Loucy (cell line): ENCODE results near the gene FRS2.
"Not testable (repeated sequence)": the region's sequence is repeated elsewhere in the genome, so short reads cannot be mapped to it uniquely, and the experiment has no call there.

ENCODE experiments used
- H2AFZ ChIP-seq: fragments of 200-600 bp; sonication (generic); 2 replicates; pipeline ENCODE4 v1.6.0; 2016; ENCODE audit warnings: antibody characterized with exemption, mild to moderate bottlenecking, low read length, moderate library complexity
- H3F3A ChIP-seq: fragments of 200-600 bp; 2 replicates; pipeline ENCODE4 v1.6.0; 2016; ENCODE audit warnings: antibody characterized with exemption, low read depth, mild to moderate bottlenecking
- H3K27me3 ChIP-seq: fragments of 200-600 bp; sonication (generic); 2 replicates; pipeline ENCODE4 v1.6.1; 2014; ENCODE audit warnings: low read length, mild to moderate bottlenecking; ENCODE audit not compliant: insufficient read depth, poor library complexity, severe bottlenecking
- H3K36me3 ChIP-seq: fragments of 200-600 bp; sonication (generic); 2 replicates; pipeline ENCODE4 v1.6.1; 2016; ENCODE audit warnings: low read length; ENCODE audit not compliant: insufficient read depth
- H3K4me1 ChIP-seq: fragments of 200-600 bp; sonication (generic); 2 replicates; pipeline ENCODE4 v1.5.1; 2014; ENCODE audit warnings: low read length, mild to moderate bottlenecking; ENCODE audit not compliant: insufficient read depth, poor library complexity, severe bottlenecking
- H3K4me2 ChIP-seq: fragments of 200-600 bp; sonication (generic); 2 replicates; pipeline ENCODE4 v1.6.0; 2014; ENCODE audit warnings: antibody characterized with exemption, low read length, low read depth, mild to moderate bottlenecking; ENCODE audit not compliant: poor library complexity, severe bottlenecking
- H3K4me3 ChIP-seq: fragments of 200-600 bp; sonication (generic); 2 replicates; pipeline ENCODE4 v1.5.1; 2014; ENCODE audit warnings: low read length, mild to moderate bottlenecking, mixed read lengths; ENCODE audit not compliant: poor library complexity, severe bottlenecking
- H3K79me2 ChIP-seq: fragments of 200-600 bp; sonication (generic); 2 replicates; pipeline ENCODE4 v1.6.1; 2014; ENCODE audit warnings: low read length; ENCODE audit not compliant: insufficient read depth
- H3K9ac ChIP-seq: fragments of 200-600 bp; sonication (generic); 2 replicates; pipeline ENCODE4 v1.6.0; 2014; ENCODE audit warnings: mild to moderate bottlenecking, low read depth, low read length, moderate library complexity; ENCODE audit not compliant: poor library complexity, severe bottlenecking
- H3K9me2 ChIP-seq: fragments of 200-600 bp; sonication (generic); replicated peaks from 2 replicates; pipeline ENCODE4 v1.6.1; 2016; ENCODE audit warnings: low read depth, low read length, mixed read lengths
- H3K9me3 ChIP-seq: fragments of 200-600 bp; sonication (generic); 2 replicates; pipeline ENCODE4 v1.6.1; 2014; ENCODE audit warnings: mild to moderate bottlenecking, antibody characterized with exemption, low read length, low read depth; ENCODE audit not compliant: insufficient read depth
- H4K20me1 ChIP-seq: fragments of 200-600 bp; sonication (generic); 2 replicates; pipeline ENCODE4 v1.6.0; 2014; ENCODE audit warnings: antibody characterized with exemption, low read length, mild to moderate bottlenecking; ENCODE audit not compliant: insufficient read depth, poor library complexity, severe bottlenecking
- CTCF ChIP-seq: fragments of 200-600 bp; sonication (generic); conservative IDR thresholded peaks from 2 replicates; pipeline ENCODE4 v1.5.1; 2014; ENCODE audit warnings: mild to moderate bottlenecking, antibody characterized with exemption, low read length
- EZH2phosphoT487 ChIP-seq: fragments of 200-600 bp; IDR thresholded peaks from 2 replicates; pipeline ENCODE4 v1.6.1; 2018; ENCODE audit warnings: antibody characterized with exemption, mild to moderate bottlenecking, moderate library complexity, borderline replicate concordance

The FRS2 gene

GRCh38 chr12:69601962-69602685 lies 131.9 kb downstream of the FRS2 start:
- no peaks in the 10 kb centered on the region for H3K9me3 ChIP-seq
- H3K27me3 ChIP-seq: no peaks in the 10 kb centered on the region
- H3K4me3 ChIP-seq: no peak overlapping the region
- H2AFZ ChIP-seq: no peak overlapping the region
- no peaks in the 10 kb centered on the region for H3K9me2 ChIP-seq
- 0 out of 2 replicates have a peak, but pooled peaks cover 4% of the 10 kb centered on the region for H3F3A ChIP-seq
- peaks cover 13% of the 10 kb centered on the region for H4K20me1 ChIP-seq
- peaks cover 62% of the 10 kb centered on the region for H3K36me3 ChIP-seq
- TF ChIP-seq EZH2phosphoT487: no peak
- TF ChIP-seq CTCF: no peak
- H3K4me1 ChIP-seq: no peaks in the 10 kb centered on the region
- H3K9ac ChIP-seq: no peak overlapping the region
- no peak overlapping the region for H3K4me2 ChIP-seq
- no peaks in the 10 kb centered on the region for H3K79me2 ChIP-seq

- Histone ChIP-seq H3K4me3 (no peak overlapping the region), H3K9me2 (no peaks in the 10 kb centered on the region), H3K4me2 (no peak overlapping the region), H3K27me3 (no peaks in the 10 kb centered on the region), H3K36me3 (peaks cover 54% of the 10 kb centered on the region), H3K4me1 (peaks cover under 1% of the 10 kb centered on the region), H3K9me3 (no peaks in the 10 kb centered on the region), H2AFZ (no peak overlapping the region), H3K79me2 (no peaks in the 10 kb centered on the region), H4K20me1 (peaks cover 8% of the 10 kb centered on the region), H3K9ac (no peak overlapping the region), H3F3A (0 out of 2 replicates have a peak, but pooled peaks cover 4% of the 10 kb centered on the region)
- TF ChIP-seq EZH2phosphoT487 (no peak), CTCF (peak; percentile 37)
Observed at GRCh38 chr12:69602954-69603353, 132.8 kb downstream of the FRS2 start.

GRCh38 chr12:69603556-69603955 lies 133.4 kb downstream of the FRS2 start:
- H3K79me2 ChIP-seq: not testable (repeated sequence)

GRCh38 chr12:69604275-69604674 lies 134.1 kb downstream of the FRS2 start:
- H3F3A ChIP-seq, H3K4me3 ChIP-seq, H3K9me2 ChIP-seq, H2AFZ ChIP-seq, H3K4me1 ChIP-seq, H3K9ac ChIP-seq, H3K27me3 ChIP-seq, H3K79me2 ChIP-seq, H3K4me2 ChIP-seq, H4K20me1 ChIP-seq, H3K9me3 ChIP-seq: not testable (repeated sequence)
- H3K36me3 ChIP-seq: peaks cover 41% of the 10 kb centered on the region

More at GRCh38 chr12:69603556-69603955, 133.4 kb downstream of the FRS2 start:
- not testable (repeated sequence) for H3K9me3 ChIP-seq, H3K4me2 ChIP-seq, H3K9me2 ChIP-seq, H3K9ac ChIP-seq, H3F3A ChIP-seq, H3K27me3 ChIP-seq, H3K4me1 ChIP-seq, H2AFZ ChIP-seq, H4K20me1 ChIP-seq, H3K4me3 ChIP-seq
- peaks cover 48% of the 10 kb centered on the region for H3K36me3 ChIP-seq
